G401.6 (cell line): Measurements from ENCODE around the gene ZFHX3.

Experiments used
- FAIRE-seq: peaks from 2 replicates; lab custom pipeline; 2012; peaks lifted over from hg19 to GRCh38; lab: Jason Lieb, UNC

ZFHX3 gene

GRCh38 chr16:72821185-72821950, 226.6 kb downstream of the ZFHX3 start:
- no peak for FAIRE-seq

- FAIRE-seq: no peak
Observed at GRCh38 chr16:72819345-72819744, 228.6 kb downstream of the ZFHX3 start.

GRCh38 chr16:72818236-72818845, 229.6 kb downstream of the ZFHX3 start:
- FAIRE-seq: no peak

- FAIRE-seq: no peak
Observed at GRCh38 chr16:72815348-72816318, 232.3 kb downstream of the ZFHX3 start.

- no peak for FAIRE-seq
Observed at GRCh38 chr16:72814226-72814625, 233.7 kb downstream of the ZFHX3 start.

GRCh38 chr16:72812672-72813071, 235.3 kb downstream of the ZFHX3 start:
- no peak for FAIRE-seq

GRCh38 chr16:72811876-72812275, 236.1 kb downstream of the ZFHX3 start:
- no peak for FAIRE-seq

- FAIRE-seq: no peak
Observed at GRCh38 chr16:72811188-72811720, 236.7 kb downstream of the ZFHX3 start.

- no peak for FAIRE-seq
Observed at GRCh38 chr16:72810480-72810879, 237.4 kb downstream of the ZFHX3 start.

- no peak for FAIRE-seq
Observed at GRCh38 chr16:72809446-72809845, 238.5 kb downstream of the ZFHX3 start.

- no peak for FAIRE-seq
Observed at GRCh38 chr16:72808754-72809153, 239.2 kb downstream of the ZFHX3 start.

- FAIRE-seq: no peak
Observed at GRCh38 chr16:72807245-72807644, 240.7 kb downstream of the ZFHX3 start.

GRCh38 chr16:72805486-72805885, 242.4 kb downstream of the ZFHX3 start:
- no peak for FAIRE-seq

- FAIRE-seq: no peak
Observed at GRCh38 chr16:72800524-72801161, 247.3 kb downstream of the ZFHX3 start.

GRCh38 chr16:72798264-72798663, 249.7 kb downstream of the ZFHX3 start:
- FAIRE-seq: no peak

GRCh38 chr16:72797621-72798020, 250.3 kb downstream of the ZFHX3 start:
- no peak for FAIRE-seq

- FAIRE-seq: no peak
Observed at GRCh38 chr16:72796222-72796621, 251.7 kb downstream of the ZFHX3 start.

- FAIRE-seq: no peak
Observed at GRCh38 chr16:72794986-72795385, 252.9 kb downstream of the ZFHX3 start.

GRCh38 chr16:72794319-72794718, 253.6 kb downstream of the ZFHX3 start:
- no peak for FAIRE-seq

GRCh38 chr16:72793716-72794115, 254.2 kb downstream of the ZFHX3 start:
- FAIRE-seq: no peak

GRCh38 chr16:72793017-72793416, 254.9 kb downstream of the ZFHX3 start:
- FAIRE-seq: no peak

- no peak for FAIRE-seq
Observed at GRCh38 chr16:72791786-72792185, 256.1 kb downstream of the ZFHX3 start.
